Retinal pigment epithelial cell (primary cell): ENCODE data around the gene TRIM65.

Experiments used
- DNase-seq: peaks from one replicate; pipeline ENCODE4 v3.0.0-alpha.2; 2010; ENCODE audit warnings: low read depth
- H3K4me3 ChIP-seq: 2 replicates; pipeline ENCODE4 v1.5.1; 2011; ENCODE audit warnings: mild to moderate bottlenecking, low read length, control low read depth, moderate library complexity
- TF ChIP-seq, protein P1 (sequence below): conservative IDR thresholded peaks from 2 replicates; pipeline ENCODE4 v1.5.1; 2011; ENCODE audit warnings: low read depth, low read length, control low read depth, inconsistent platforms

The TRIM65 gene

DNA sequence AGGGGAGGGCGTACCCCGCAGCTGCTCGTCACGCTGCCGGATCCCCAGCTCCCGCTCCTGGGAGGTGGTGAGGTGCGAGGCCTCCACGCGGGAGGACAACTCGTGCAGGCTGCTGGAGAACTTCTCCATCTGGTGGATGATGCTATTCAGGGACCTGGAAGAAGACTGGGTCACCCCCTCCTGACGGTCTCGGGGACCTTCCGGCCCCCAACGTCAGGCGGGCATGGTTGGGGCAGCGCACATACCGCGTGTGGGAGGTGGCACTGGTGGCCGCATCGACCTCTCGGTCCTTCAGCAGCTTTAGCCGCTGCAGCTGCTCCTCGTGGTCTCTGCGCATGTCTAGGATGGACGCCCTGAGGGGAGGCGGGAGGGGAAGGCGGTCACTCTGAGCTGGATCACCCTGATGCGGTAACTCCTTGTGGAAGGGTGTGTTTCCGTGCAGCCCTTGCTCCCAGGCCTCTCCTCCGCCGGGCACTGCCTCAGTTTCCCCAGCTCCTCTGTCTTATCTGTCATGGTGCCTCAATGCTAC, 21.2 kb upstream of the TRIM65 start:
- TF ChIP-seq, protein P1, sequence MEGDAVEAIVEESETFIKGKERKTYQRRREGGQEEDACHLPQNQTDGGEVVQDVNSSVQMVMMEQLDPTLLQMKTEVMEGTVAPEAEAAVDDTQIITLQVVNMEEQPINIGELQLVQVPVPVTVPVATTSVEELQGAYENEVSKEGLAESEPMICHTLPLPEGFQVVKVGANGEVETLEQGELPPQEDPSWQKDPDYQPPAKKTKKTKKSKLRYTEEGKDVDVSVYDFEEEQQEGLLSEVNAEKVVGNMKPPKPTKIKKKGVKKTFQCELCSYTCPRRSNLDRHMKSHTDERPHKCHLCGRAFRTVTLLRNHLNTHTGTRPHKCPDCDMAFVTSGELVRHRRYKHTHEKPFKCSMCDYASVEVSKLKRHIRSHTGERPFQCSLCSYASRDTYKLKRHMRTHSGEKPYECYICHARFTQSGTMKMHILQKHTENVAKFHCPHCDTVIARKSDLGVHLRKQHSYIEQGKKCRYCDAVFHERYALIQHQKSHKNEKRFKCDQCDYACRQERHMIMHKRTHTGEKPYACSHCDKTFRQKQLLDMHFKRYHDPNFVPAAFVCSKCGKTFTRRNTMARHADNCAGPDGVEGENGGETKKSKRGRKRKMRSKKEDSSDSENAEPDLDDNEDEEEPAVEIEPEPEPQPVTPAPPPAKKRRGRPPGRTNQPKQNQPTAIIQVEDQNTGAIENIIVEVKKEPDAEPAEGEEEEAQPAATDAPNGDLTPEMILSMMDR, result no peak
- DNase-seq, result no peak
- H3K4me3 ChIP-seq, result no peak overlapping the region

DNA sequence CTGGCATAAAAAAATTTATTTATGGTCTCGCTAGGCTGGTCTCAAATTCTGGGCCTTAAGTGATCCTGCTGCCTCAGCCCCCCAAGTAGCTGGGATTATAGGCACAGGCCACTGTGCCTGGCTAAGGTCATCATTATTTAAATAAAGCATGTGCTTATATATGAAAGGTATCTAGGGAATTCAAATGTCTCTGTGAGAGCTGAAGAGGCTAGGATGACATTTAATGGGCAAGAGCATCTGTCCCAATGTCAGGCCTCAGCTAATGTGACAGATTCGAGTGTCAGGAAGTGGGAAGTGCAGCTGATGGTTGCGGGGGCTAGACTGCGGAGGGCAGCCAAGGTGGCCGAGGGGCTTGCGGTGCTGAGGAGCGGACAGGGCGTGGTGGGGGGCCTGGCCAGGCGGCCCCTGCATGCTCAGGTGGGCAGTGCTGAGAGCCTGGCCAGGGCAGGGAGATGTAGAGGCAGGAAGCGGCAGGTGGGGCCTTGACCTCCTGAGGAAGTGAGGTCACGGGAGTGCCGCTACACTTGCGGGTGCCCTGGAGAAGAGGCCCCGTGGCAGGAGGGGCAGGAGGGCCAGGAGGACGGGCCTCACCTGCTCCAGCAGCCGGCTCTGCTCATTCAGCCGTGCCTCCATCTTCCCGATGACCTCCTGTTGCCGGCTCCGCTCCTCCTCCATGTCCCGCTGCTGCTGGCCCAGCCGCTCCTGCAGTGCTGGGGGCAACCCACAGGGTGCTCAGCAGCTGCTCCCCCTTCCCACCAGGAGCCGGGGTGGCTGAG, 20.6 kb upstream of the TRIM65 start:
- no peak overlapping the region for H3K4me3 ChIP-seq
- TF ChIP-seq, protein P1, result no peak
- no peak for DNase-seq

DNA sequence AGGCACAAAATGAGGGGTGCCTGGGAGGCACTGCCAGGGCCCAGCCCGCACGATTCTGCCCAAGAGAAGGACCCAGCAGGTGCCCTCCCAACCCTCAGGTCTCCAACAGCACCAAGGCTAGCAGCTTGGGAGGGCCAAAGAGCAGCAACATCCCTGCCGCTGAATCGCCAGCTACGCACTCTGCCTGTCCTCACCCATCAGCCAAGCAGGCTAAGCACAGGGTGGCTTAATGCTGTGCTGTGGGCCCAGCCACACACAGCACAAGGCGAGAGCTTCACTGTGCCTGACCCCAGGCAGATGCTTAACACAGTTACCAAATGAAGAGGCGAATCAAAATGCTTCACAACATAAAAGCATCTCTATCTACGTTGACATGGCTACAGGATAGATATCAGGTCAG, 18.5 kb upstream of the TRIM65 start:
- TF ChIP-seq, protein P1, result no peak
- no peak for DNase-seq
- no peak overlapping the region for H3K4me3 ChIP-seq

DNA sequence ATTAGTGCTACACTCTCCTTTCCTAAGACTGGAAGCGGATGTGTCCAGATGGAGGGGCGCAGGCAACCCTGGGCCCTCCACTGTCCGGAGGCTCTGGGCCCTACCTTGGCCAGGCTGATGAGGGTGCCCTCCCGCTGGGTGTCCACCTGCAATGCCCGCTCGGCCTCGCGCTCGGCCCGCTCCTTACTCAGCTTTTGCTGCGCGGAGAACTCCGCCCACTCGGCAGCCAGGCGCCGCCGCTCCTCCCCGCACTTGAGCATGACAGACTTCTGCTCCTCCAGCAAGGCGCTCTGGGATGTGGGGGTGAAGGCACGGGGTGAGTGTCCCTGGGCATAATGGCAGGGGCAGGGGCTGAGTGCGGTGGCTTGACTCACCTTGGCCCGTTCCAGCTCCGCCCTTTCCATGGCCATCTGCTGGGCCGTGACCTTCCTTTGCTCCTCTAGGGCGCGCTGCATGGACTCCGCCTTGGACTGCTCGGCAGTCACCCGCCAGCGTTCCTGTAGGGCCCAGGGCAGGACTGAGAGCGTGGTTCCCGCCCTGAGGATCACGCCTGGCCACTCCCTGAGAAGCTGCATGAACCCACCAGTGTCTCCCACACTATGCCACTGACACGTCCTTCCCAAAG, 18.0 kb upstream of the TRIM65 start:
- DNase-seq, result no peak
- TF ChIP-seq, protein P1, result no peak
- H3K4me3 ChIP-seq, result no peak overlapping the region

DNA sequence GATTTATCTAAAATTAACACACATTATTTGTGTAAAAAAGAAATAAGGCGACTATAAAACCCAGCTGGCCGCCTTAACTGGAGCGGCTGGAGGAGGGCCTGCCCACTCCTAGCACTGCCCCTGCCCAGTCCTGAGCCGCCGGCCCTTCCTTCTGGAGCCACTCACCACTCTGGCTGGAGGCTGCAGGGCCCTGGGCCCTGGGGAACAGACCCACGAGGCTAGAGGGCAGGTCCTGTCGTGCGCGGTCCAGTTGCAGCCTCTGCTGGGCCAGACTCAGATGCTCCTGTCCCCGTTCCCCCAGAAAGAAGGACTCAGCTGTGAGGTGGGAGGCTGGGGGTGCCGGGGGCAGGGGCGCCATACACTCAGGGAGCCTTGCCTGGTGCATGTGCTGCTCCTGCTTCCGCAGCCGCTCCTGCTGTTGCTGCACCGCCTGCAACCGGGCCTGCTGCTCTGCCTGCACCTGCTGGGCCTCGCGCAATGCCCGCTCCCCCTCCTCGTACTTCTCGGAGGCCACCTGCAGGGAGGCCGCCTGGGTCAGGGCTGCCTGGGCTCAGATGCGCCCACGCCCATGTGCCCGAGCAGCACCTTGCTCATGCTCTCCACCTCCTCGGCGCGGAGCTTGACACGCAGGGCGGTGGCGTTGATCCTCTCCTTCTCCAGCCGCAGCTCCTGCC, 16.9 kb upstream of the TRIM65 start:
- TF ChIP-seq, protein P1, result no peak
- no peak overlapping the region for H3K4me3 ChIP-seq
- no peak for DNase-seq

DNA sequence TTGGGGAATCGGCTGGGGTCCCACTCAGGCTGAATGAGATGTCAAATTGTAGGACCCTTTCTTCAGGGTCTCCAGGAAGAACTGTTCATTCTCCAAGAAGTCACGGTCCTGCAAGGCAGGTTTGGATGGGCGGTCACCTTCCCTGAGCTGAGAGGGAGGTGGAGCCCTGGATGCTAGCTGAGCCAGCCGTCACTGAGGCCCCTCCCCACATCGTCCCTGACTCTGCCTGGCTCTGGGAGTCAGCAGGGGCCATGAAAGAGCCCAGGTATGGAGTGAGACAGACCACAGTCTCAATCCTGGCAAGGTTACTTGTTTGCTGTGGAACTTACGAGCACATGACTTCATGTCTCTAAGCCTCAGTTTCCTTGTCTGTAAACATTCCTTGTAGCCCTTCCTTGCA, 13.9 kb upstream of the TRIM65 start:
- DNase-seq, result peak; percentile 53
- H3K4me3 ChIP-seq, result no peak overlapping the region
- TF ChIP-seq, protein P1, result no peak
